Neural cell (in vitro differentiated cells): Measurements from ENCODE around the gene HIF1AN. TPM values are rescaled to one million over a fixed set of nuclear protein-coding genes. Genes with fewer than 3 reads are reported as not detected.

Experiments used
- H2AFZ ChIP-seq: fragments of 200-600, 300-800 bp; sonication (generic), shearing (Covaris generic); 2 replicates; pipeline ENCODE4 v1.6.0; 2014; ENCODE audit warnings: low read depth, mild to moderate bottlenecking, antibody characterized with exemption, low read length, moderate library complexity
- H3F3A ChIP-seq: fragments of 200-600 bp; shearing (Covaris generic); 2 replicates; pipeline ENCODE4 v1.6.1; 2016; ENCODE audit warnings: mild to moderate bottlenecking, moderate library complexity, mixed read lengths, antibody characterized with exemption, low read length; ENCODE audit not compliant: insufficient read depth, poor library complexity, severe bottlenecking
- H3K27ac ChIP-seq: fragments of 200-600, 300-800 bp; sonication (generic), shearing (Covaris generic); 2 replicates; pipeline ENCODE4 v1.5.1; 2014; ENCODE audit warnings: mild to moderate bottlenecking, low read length, moderate library complexity
- H3K27me3 ChIP-seq: fragments of 300-800, 200-600 bp; sonication (generic), shearing (Covaris generic); 2 replicates; pipeline ENCODE4 v1.6.0; 2014; ENCODE audit warnings: mild to moderate bottlenecking, low read depth, low read length, moderate library complexity; ENCODE audit not compliant: insufficient read depth
- H3K36me3 ChIP-seq: fragments of 300-800, 200-600 bp; sonication (generic), shearing (Covaris generic); 2 replicates; pipeline ENCODE4 v1.5.1; 2014; ENCODE audit warnings: mild to moderate bottlenecking, antibody characterized with exemption, low read length, moderate library complexity; ENCODE audit not compliant: insufficient read depth
- H3K4me2 ChIP-seq: fragments of 300-800, 200-600 bp; sonication (generic), shearing (Covaris generic); 2 replicates; pipeline ENCODE4 v1.6.0; 2014; ENCODE audit warnings: mild to moderate bottlenecking, low read length
- H3K4me3 ChIP-seq: fragments of 300-800, 200-600 bp; sonication (generic), shearing (Covaris generic); 2 replicates; pipeline ENCODE4 v1.5.1; 2014; ENCODE audit warnings: mild to moderate bottlenecking, low read length, moderate library complexity
- H3K79me2 ChIP-seq: fragments of 200-600 bp; shearing (Covaris generic); replicated peaks from 2 replicates; pipeline ENCODE4 v1.6.0; 2014; ENCODE audit warnings: mild to moderate bottlenecking, low read length, moderate library complexity; ENCODE audit not compliant: insufficient read depth
- H3K9ac ChIP-seq: fragments of 300-800, 200-600 bp; sonication (generic), shearing (Covaris generic); 2 replicates; pipeline ENCODE4 v1.6.1; 2016; ENCODE audit warnings: mild to moderate bottlenecking, low read length, mixed read lengths
- H3K9me2 ChIP-seq: fragments of 200-600 bp; shearing (Covaris generic); 2 replicates; pipeline ENCODE4 v1.6.1; 2016; ENCODE audit warnings: mild to moderate bottlenecking, low read length, mixed read lengths; ENCODE audit not compliant: insufficient read depth
- H3K9me3 ChIP-seq: fragments of 200-600, 300-800 bp; sonication (generic), shearing (Covaris generic); 2 replicates; pipeline ENCODE4 v1.6.1; 2016; ENCODE audit warnings: mild to moderate bottlenecking, mixed run types, low read length, moderate library complexity, mixed read lengths
- H4K20me1 ChIP-seq: fragments of 200-600 bp; shearing (Covaris generic); 2 replicates; pipeline ENCODE4 v1.6.1; 2016; ENCODE audit warnings: mild to moderate bottlenecking, mixed run types; ENCODE audit not compliant: insufficient read depth
- CTCF ChIP-seq: fragments of 450-650 bp; IDR thresholded peaks from 2 replicates; pipeline ENCODE4 v1.5.1; 2014; ENCODE audit warnings: antibody characterized with exemption, mild to moderate bottlenecking, moderate library complexity; ENCODE audit not compliant: poor library complexity, severe bottlenecking
- EP300 ChIP-seq: fragments of 450-650 bp; conservative IDR thresholded peaks from 2 replicates; pipeline ENCODE4 v1.6.1; 2014; ENCODE audit warnings: antibody characterized with exemption, mild to moderate bottlenecking, moderate library complexity; ENCODE audit not compliant: poor library complexity, severe bottlenecking
- EZH2 ChIP-seq: fragments of 200-600, 300-800 bp; shearing (Covaris generic), sonication (generic); IDR thresholded peaks from 2 replicates; pipeline ENCODE4 v1.6.1; 2014; ENCODE audit warnings: antibody characterized with exemption, low read length, borderline replicate concordance, mild to moderate bottlenecking; ENCODE audit not compliant: insufficient read depth, poor library complexity, severe bottlenecking
- MXI1 ChIP-seq: fragments of 450-650 bp; conservative IDR thresholded peaks from 2 replicates; pipeline ENCODE4 v1.6.1; 2014; ENCODE audit warnings: antibody characterized with exemption, mild to moderate bottlenecking; ENCODE audit not compliant: poor library complexity, severe bottlenecking
- POLR2AphosphoS5 ChIP-seq: IDR thresholded peaks from 2 replicates; pipeline ENCODE4 v1.6.1; 2012
- RAD21 ChIP-seq: fragments of 450-650 bp; conservative IDR thresholded peaks from 2 replicates; pipeline ENCODE4 v1.6.1; 2014; ENCODE audit warnings: antibody characterized with exemption, mild to moderate bottlenecking, moderate library complexity
- REST ChIP-seq: IDR thresholded peaks from 2 replicates; pipeline ENCODE4 v1.6.1; 2012; ENCODE audit warnings: borderline replicate concordance
- SMC3 ChIP-seq: fragments of 450-650 bp; conservative IDR thresholded peaks from 2 replicates; pipeline ENCODE4 v1.6.1; 2014; ENCODE audit warnings: antibody characterized with exemption, mild to moderate bottlenecking, moderate library complexity; ENCODE audit not compliant: poor library complexity
- TAF1 ChIP-seq: IDR thresholded peaks from 2 replicates; pipeline ENCODE4 v1.6.1; 2012; ENCODE audit warnings: low read depth
- polyA plus RNA-seq: library from polyadenylated mRNA; depleted of rRNA; stranded (reverse); fragments of >200 nt; gene quantifications from 2 replicates; pipeline ENCODE4 v1.2.3, GENCODE V29; 2014

Gene HIF1AN
- polyA plus RNA-seq, 1 donor from 2014 or later, result 16.1 TPM

- Histone ChIP-seq H3K36me3 (no peaks in the 10 kb centered on the region), H3K79me2 (no peaks in the 10 kb centered on the region), H4K20me1 (no peaks in the 10 kb centered on the region), H3K9me2 (no peaks in the 10 kb centered on the region), H3K9ac (no peak overlapping the region), H3K4me2 (no peak overlapping the region), H3K27ac (no peak overlapping the region), H3K27me3 (peaks cover 3% of the 10 kb centered on the region), H3K9me3 (no peaks in the 10 kb centered on the region), H2AFZ (no peak overlapping the region), H3F3A (no peaks in the 10 kb centered on the region), H3K4me3 (no peak overlapping the region)
- TF ChIP-seq REST (no peak), CTCF (no peak)
Measured at GRCh38 chr10:100598166-100598565, 62.4 kb downstream of the HIF1AN start.

GRCh38 chr10:100600218-100600617, 64.5 kb downstream of the HIF1AN start:
- H3K79me2 ChIP-seq, result no peaks in the 10 kb centered on the region
- no peaks in the 10 kb centered on the region for H3F3A ChIP-seq
- no peaks in the 10 kb centered on the region for H3K9me2 ChIP-seq
- peaks cover 3% of the 10 kb centered on the region for H3K27me3 ChIP-seq
- H3K4me2 ChIP-seq, result no peak overlapping the region
- no peak overlapping the region for H3K27ac ChIP-seq
- H3K4me3 ChIP-seq, result no peak overlapping the region
- H3K9ac ChIP-seq, result no peak overlapping the region
- H3K36me3 ChIP-seq, result no peaks in the 10 kb centered on the region
- peaks cover 6% of the 10 kb centered on the region for H3K9me3 ChIP-seq
- no peaks in the 10 kb centered on the region for H4K20me1 ChIP-seq
- H2AFZ ChIP-seq, result no peak overlapping the region
- TF ChIP-seq EZH2 (no peak), CTCF (no peak), TAF1 (no peak), MXI1 (no peak), RAD21 (no peak), EP300 (no peak), SMC3 (no peak), REST (no peak), POLR2AphosphoS5 (no peak)
